CD4-positive, alpha-beta T cell (primary cell): ENCODE results near the gene OTOP2. TPM values are rescaled to one million over a fixed set of nuclear protein-coding genes. Genes with fewer than 3 reads are reported as not detected.

Source experiments
- ATAC-seq: fragments of 200-7000 bp; cut with Tn5 transposase; one replicate; pipeline ENCODE4 v1.10.0; 2022; ENCODE audit warnings: mild to moderate bottlenecking; ENCODE audit not compliant: poor library complexity
- CTCF ChIA-PET: fragments of 350-600 bp; sonication (Branson Sonifier 250); formaldehyde crosslinking; loops from one replicate; lab custom pipeline; 2021; ENCODE audit warnings: antibody characterized with exemption, inconsistent platforms; lab: Charles Lee
- POLR2A ChIA-PET: fragments of 350-600 bp; sonication (Branson Sonifier 250); formaldehyde crosslinking; loops from one replicate; lab custom pipeline; 2021; ENCODE audit warnings: antibody characterized with exemption, inconsistent platforms; lab: Charles Lee
- DNase-seq, 14 experiments: peaks; one replicate each; pipeline ENCODE4 v3.0.0-alpha.2; 2013 to 2020; ENCODE audit warnings: mixed read lengths in 2 of 14
- H3K27ac ChIP-seq, 2 donors: one replicate each; pipeline versions ENCODE4 v1.5.1 to v1.7.0; 2013; ENCODE audit warnings: low read length in 2 of 2, low read depth in 1 of 2, mild to moderate bottlenecking in 1 of 2
- H3K27me3 ChIP-seq, 2 experiments: 1 replicate in 1 of 2; 2 replicates in 1 of 2; pipeline versions ENCODE4 v1.6.1 to v1.7.0; 2013; ENCODE audit warnings: low read length in 2 of 2, control low read depth in 1 of 2, mild to moderate bottlenecking in 1 of 2, moderate library complexity in 1 of 2; ENCODE audit not compliant: insufficient read depth in 2 of 2, control insufficient read depth in 1 of 2
- H3K36me3 ChIP-seq: one replicate; pipeline ENCODE4 v1.6.1; 2013; ENCODE audit warnings: low read length, control low read depth; ENCODE audit not compliant: insufficient read depth
- H3K4me1 ChIP-seq: one replicate; pipeline ENCODE4 v1.6.1; 2013; ENCODE audit warnings: low read length, control low read depth; ENCODE audit not compliant: insufficient read depth
- H3K4me3 ChIP-seq: one replicate; pipeline ENCODE4 v1.5.1; 2013; ENCODE audit warnings: mild to moderate bottlenecking, low read length, moderate library complexity
- H3K9me3 ChIP-seq, 2 experiments: 1 replicate in 1 of 2; 2 replicates in 1 of 2; pipeline versions ENCODE4 v1.6.1 to v1.7.0; 2013; ENCODE audit warnings: low read length in 2 of 2, mild to moderate bottlenecking in 2 of 2, control low read depth in 1 of 2, moderate library complexity in 1 of 2; ENCODE audit not compliant: control insufficient read depth in 1 of 2, insufficient read depth in 1 of 2
- H3K27ac Mint-ChIP-seq: one replicate; pipeline ENCODE4 v1.8.0; 2020; ENCODE audit warnings: mixed read lengths
- H3K27me3 Mint-ChIP-seq: one replicate; pipeline ENCODE4 v1.8.0; 2021; ENCODE audit warnings: mixed read lengths
- H3K36me3 Mint-ChIP-seq: one replicate; pipeline ENCODE4 v1.8.0; 2021; ENCODE audit warnings: low read depth, mixed read lengths
- H3K4me1 Mint-ChIP-seq: one replicate; pipeline ENCODE4 v1.8.0; 2021; ENCODE audit warnings: low read depth, mixed read lengths
- H3K4me3 Mint-ChIP-seq: one replicate; pipeline ENCODE4 v1.8.0; 2020; ENCODE audit warnings: mild to moderate bottlenecking, mixed read lengths
- H3K9me3 Mint-ChIP-seq: one replicate; pipeline ENCODE4 v1.8.0; 2020; ENCODE audit warnings: mixed read lengths
- intact Hi-C, 2 experiments: fragments of 100-400 bp; cut with DNase I in 1 of 2; cut with micrococcal nuclease in 1 of 2; formaldehyde crosslinking; loops; one replicate each; pipeline versions ENCODE4 v1.15.1 to v1.9.0; 2023 to 2025; cut with DNase I, micrococcal nuclease
- total RNA-seq, 174 experiments: library from RNA in 2 of 174; stranded (reverse) in 2 of 174; gene quantifications; one replicate each; pipeline ENCODE4 v1.2.3 and lab custom pipeline; 2021 to 2026
- TF ChIP-seq, protein P1 (sequence below): fragments of 200-600 bp; IDR thresholded peaks from one replicate; pipeline ENCODE4 v1.8.0; 2022; ENCODE audit warnings: antibody characterized with exemption, mild to moderate bottlenecking

Gene OTOP2
- total RNA-seq, 2 experiments from 2014 or later = not detected

DNA sequence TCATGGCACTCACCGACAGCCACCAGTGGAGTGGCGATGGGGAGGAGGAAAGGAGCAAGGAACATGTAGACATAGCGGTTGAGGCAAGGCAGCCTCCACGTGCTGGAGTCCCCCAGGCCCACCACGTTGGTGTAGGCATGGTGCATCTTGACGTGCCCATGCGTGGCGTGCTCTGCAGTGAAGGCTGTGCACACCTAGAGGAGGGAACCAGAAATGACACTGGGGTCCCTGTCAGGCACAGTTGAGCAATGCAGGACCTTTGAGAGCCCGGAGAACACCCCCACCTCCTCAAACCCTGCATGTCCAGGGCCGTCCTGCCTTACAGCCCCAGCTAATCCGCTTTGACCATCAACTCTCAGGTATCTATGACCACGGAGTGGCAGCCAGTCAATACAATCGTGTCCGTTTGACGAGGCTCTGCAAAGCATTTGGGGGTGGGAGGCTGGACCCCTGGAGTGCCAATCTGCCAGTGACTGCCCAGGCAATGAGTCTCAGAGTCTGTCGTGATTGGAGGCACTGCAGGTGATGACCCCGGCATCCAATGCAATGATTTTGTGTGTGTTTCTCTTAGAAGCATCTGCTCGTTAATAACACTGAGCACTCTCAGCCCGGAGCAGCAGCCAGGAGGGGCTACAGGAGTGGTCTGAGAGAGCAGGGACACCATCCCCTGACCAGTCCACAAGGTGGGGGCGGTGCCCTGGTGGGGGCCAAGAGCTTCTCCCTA, 41.4 kb upstream of the OTOP2 start:
- H3K9me3 ChIP-seq = no peaks in the 10 kb centered on the region
- DNase-seq (no peak), ATAC-seq (no peak)
- H3K27ac ChIP-seq = no peak overlapping the region
- H3K4me3 ChIP-seq = no peak overlapping the region
- CTCF ChIA-PET = no interaction called here
- intact Hi-C loops = no loop called here
- Mint-ChIP-seq H3K4me3 (no peak overlapping the region), H3K4me1 (no peaks in the 10 kb centered on the region), H3K9me3 (no peaks in the 10 kb centered on the region), H3K36me3 (no peaks in the 10 kb centered on the region), H3K27me3 (peaks cover 11% of the 10 kb centered on the region), H3K27ac (no peak overlapping the region)
- H3K27me3 ChIP-seq = peaks cover 0 to 5% of the 10 kb centered on the region in 2 experiments
- H3K36me3 ChIP-seq = no peaks in the 10 kb centered on the region
- TF ChIP-seq, protein P1, sequence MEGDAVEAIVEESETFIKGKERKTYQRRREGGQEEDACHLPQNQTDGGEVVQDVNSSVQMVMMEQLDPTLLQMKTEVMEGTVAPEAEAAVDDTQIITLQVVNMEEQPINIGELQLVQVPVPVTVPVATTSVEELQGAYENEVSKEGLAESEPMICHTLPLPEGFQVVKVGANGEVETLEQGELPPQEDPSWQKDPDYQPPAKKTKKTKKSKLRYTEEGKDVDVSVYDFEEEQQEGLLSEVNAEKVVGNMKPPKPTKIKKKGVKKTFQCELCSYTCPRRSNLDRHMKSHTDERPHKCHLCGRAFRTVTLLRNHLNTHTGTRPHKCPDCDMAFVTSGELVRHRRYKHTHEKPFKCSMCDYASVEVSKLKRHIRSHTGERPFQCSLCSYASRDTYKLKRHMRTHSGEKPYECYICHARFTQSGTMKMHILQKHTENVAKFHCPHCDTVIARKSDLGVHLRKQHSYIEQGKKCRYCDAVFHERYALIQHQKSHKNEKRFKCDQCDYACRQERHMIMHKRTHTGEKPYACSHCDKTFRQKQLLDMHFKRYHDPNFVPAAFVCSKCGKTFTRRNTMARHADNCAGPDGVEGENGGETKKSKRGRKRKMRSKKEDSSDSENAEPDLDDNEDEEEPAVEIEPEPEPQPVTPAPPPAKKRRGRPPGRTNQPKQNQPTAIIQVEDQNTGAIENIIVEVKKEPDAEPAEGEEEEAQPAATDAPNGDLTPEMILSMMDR = no peak
- POLR2A ChIA-PET = no interaction called here
- H3K4me1 ChIP-seq = no peaks in the 10 kb centered on the region

DNA sequence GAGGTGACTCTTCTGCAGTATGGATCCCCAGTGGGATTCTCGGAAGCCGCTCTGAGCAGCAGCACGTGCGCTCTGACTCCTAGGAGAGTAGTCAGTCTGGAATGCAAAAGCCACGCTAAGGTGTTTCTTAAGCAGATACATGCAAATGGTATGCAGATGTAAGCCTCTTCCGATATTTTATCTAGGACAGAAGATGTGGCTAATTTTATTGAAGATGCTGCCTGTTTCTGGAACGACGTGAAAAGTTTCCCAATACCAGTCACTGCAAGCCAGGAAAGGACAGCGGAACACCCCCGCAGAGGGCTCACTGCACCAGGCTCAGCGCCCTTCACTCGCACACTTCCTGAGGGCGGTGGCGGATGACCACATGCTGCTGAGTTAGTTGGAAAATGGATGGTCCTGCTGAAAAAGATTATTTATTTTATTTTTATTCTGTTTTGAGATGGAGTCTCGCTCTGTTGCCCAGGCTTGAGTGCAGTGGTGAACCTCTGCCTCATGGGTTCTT, 40.8 kb upstream of the OTOP2 start:
- Mint-ChIP-seq H3K4me3 (no peak overlapping the region), H3K9me3 (no peaks in the 10 kb centered on the region), H3K27me3 (peaks cover 11% of the 10 kb centered on the region), H3K4me1 (no peaks in the 10 kb centered on the region), H3K27ac (no peak overlapping the region), H3K36me3 (no peaks in the 10 kb centered on the region)
- Histone ChIP-seq H3K36me3 (no peaks in the 10 kb centered on the region), H3K9me3 (no peaks in the 10 kb centered on the region), H3K27me3 (peaks cover 0 to 5% of the 10 kb centered on the region in 2 experiments), H3K27ac (no peak overlapping the region), H3K4me3 (no peak overlapping the region), H3K4me1 (no peaks in the 10 kb centered on the region)
- DNase-seq (peak in 1 of 14 experiments; percentile 34), ATAC-seq (no peak)
- TF ChIP-seq, protein P1 = no peak
- ChIA-PET POLR2A (no interaction called here), CTCF (no interaction called here)
- intact Hi-C loops = no loop called here

DNA sequence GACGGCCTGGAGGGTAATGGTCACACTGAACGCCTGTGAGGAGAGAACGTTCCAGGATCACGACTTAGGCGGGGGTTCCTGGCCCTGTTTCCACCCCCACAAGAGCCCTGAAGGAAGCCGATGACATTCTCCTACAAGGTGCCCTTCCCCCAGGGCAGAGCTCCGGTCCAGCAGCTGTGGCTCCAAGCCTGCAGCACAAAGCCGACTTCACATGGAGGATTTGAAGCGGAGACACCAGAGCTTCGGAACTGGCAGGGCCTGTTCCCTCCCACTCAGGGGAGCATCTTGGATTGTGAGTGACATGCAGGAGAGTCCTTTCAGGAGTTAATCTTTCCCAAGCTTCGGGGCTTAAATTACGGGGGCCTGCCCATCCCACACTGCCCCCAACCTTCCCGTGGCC, 35.6 kb upstream of the OTOP2 start:
- Mint-ChIP-seq H3K9me3 (no peaks in the 10 kb centered on the region), H3K36me3 (no peaks in the 10 kb centered on the region), H3K27ac (no peak overlapping the region), H3K27me3 (peaks cover 20% of the 10 kb centered on the region), H3K4me3 (no peak overlapping the region), H3K4me1 (no peaks in the 10 kb centered on the region)
- H3K36me3 ChIP-seq = no peaks in the 10 kb centered on the region
- no peaks in the 10 kb centered on the region for H3K9me3 ChIP-seq
- H3K27ac ChIP-seq = no peak overlapping the region
- intact Hi-C loops = no loop called here
- peaks cover 10% of the 10 kb centered on the region for H3K4me1 ChIP-seq
- peaks cover 19 to 23% of the 10 kb centered on the region in 2 experiments for H3K27me3 ChIP-seq
- POLR2A ChIA-PET = no interaction called here
- ATAC-seq = no peak
- H3K4me3 ChIP-seq = no peak overlapping the region
- no peak for DNase-seq
- CTCF ChIA-PET = no interaction called here
- TF ChIP-seq, protein P1 = no peak
